22Rv1 (cell line): ENCODE measurements around the gene KNDC1.

ENCODE experiments used
- H3K27ac ChIP-seq: fragments of 450-650 bp; 2 replicates; pipeline ENCODE4 v1.5.1; 2017
- CTCF ChIP-seq: fragments of 450-650 bp; IDR thresholded peaks from 2 replicates; pipeline ENCODE4 v1.5.1; 2017; ENCODE audit warnings: mild to moderate bottlenecking
- ZFX ChIP-seq: fragments of 450-650 bp; IDR thresholded peaks from 2 replicates; pipeline ENCODE4 v1.6.1; 2017; ENCODE audit warnings: antibody characterized with exemption, borderline replicate concordance

Gene KNDC1

DNA sequence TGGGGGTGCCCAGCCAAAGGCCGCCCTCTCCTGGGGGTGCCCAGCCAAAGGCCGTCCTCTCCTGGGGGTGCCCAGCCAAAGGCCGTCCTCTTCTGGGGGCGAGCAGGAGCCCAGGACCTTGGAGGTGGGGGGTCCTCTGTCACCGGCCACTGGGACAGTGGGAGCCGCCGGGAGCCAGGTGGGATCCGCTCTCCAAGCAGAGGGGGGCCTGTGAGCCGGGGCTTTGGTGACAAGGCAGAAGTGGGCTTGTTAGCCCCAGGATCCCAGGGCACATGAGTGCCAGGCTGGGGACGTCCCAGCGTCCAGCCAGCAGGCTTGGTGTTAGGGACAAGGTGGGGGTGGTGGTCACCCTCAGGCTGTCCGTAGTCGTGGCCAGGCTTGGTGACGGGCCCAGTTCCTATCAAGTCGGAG, 40.6 kb downstream of the KNDC1 start:
- TF ChIP-seq ZFX, result no peak
- no peak for TF ChIP-seq CTCF

DNA sequence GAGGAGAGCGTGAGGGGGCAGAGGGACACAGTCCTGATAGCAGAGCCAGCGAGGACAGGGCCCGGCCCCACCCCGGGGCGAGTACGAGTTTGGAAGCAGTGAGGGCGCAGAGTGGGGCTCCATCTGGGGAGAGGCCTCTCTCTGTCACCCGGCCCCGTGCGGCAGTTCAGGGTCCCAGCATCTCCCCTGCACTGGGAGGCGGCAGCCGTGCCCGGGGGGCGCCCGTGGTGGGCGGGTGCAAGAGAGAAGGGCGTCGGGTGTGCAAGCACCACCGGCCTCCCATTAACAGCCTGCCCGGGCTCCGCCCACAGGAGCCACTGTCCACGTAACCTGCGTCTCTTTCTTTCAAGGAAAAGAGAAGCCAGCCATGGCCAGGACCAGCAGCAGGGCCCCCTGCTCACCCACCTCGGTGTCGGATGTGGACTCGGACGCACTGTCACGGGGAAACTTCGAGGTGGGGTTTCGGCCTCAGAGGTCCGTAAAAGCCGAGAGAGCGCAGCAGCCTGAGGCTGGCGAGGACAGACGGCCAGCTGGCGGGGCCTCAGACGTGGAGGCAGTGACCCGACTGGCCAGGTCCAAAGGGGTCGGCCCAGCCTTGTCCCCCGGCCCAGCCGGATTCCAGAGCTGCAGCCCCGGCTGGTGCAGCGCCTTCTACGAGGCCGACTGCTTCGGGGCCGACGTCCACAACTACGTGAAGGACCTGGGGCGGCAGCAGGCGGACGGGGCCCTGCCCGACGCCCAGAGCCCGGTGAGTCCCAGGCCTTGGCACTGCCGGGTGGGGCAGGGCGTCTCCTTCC, 41.3 kb downstream of the KNDC1 start:
- TF ChIP-seq CTCF (no peak), ZFX (no peak)
- H3K27ac ChIP-seq, result no peak overlapping the region

More for the DNA sequence above, 40.6 kb downstream of the KNDC1 start:
- no peak overlapping the region for H3K27ac ChIP-seq

DNA sequence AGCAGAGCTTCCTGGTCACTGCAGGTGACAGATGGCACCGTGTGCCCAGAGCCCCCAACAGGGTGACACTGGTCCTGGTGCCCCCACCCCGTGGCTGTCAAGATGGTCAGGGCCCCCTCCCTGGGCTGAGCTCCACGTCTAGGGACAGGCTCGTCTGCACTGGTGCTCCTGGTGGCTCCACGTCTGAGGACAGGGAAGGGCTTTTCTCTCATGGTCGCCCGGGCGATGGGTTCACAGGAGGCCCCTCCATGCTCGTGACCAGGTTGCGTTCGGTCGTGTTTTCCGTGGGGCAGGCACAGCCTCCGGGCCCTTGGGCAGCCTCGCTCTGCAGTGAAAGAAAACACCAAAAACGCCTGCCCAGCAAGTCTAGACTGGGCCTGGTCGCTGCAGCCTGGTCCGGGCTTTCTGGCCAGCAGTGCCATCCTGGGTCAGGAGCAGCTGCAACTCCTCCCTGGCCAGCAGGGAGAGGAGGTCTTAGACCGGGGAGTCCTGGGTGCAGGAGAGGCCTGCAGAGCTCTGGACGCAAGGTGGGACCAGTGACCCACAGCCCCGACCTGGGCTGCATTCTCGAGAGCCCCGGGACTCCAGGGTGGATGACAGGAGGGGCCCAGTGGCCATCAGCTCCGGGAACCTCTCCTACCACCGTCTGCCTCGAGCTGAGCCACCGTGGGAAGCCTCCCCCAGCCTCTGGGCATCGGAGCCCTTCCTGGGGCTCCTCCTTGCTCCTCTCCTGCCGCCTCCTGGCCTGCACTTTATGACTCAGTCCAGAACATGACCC, 42.1 kb downstream of the KNDC1 start:
- no peak overlapping the region for H3K27ac ChIP-seq
- TF ChIP-seq ZFX (no peak), CTCF (no peak)

DNA sequence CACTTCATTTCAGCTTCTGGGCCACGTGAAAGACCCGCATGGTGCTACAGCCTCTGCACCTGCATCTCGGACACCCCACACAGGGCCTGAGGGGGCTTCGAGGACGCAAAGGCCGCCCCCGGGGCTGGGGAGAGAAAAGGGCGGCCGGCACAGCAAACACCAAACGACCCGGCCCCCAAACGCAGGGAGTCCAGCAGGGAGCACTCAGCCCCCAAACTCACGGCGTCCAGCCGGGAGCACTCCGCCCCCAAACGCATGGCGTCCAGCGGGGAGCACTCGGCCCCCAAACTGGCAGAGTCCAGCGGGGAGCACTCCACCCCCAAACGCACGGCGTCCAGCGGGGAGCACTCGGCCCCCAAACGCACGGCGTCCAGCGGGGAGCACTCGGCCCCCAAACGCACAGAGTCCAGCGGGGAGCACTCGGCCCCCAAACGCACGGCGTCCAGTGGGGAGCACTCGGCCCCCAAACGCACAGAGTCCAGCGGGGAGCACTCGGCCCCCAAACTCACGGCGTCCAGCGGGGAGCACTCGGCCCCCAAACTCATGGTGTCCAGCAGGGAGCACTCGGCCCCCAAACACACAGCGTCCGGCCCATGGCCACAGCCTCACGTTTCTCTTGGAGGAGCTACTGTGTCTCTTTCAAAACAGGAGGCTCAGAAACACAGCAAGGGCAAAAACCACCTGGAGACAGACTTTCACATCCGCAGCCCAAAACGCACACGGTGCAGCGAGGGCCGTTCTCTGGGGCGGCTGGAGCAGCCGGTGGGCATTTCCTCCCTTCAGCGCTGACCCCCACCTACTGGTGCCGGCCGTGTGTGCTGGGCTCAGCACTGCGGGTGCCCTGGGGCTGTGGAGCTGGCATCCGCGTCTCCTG, 43.0 kb downstream of the KNDC1 start:
- no peak for TF ChIP-seq CTCF
- TF ChIP-seq ZFX, result no peak
- H3K27ac ChIP-seq, result no peak overlapping the region

DNA sequence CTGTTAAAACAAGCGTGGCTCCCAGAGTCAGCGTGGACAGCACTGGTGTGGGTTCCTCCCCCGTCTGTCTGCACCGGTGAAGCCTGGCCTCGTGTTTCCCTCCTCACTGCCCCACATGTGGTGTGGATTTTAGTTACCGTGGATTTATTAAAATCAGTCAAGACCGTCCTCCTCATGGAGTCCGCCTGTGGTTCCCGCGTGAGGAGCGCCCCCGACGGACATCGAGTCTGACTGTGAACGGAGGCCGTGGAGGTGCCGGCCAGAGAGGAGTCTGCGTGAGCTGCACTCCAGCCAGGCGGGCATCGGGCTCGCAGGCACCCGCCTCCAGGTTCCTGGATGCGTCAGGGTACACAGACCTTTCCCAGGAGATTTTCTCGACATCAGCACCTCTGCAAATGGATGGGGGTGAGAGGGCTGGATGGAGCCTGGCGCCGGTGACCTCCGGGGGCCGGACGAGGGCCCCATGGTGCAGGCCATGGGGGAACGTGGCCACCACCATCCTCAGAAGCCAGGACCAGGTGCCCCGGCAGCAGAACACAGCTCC, 43.7 kb downstream of the KNDC1 start:
- no peak overlapping the region for H3K27ac ChIP-seq
- TF ChIP-seq ZFX, result no peak
- no peak for TF ChIP-seq CTCF

DNA sequence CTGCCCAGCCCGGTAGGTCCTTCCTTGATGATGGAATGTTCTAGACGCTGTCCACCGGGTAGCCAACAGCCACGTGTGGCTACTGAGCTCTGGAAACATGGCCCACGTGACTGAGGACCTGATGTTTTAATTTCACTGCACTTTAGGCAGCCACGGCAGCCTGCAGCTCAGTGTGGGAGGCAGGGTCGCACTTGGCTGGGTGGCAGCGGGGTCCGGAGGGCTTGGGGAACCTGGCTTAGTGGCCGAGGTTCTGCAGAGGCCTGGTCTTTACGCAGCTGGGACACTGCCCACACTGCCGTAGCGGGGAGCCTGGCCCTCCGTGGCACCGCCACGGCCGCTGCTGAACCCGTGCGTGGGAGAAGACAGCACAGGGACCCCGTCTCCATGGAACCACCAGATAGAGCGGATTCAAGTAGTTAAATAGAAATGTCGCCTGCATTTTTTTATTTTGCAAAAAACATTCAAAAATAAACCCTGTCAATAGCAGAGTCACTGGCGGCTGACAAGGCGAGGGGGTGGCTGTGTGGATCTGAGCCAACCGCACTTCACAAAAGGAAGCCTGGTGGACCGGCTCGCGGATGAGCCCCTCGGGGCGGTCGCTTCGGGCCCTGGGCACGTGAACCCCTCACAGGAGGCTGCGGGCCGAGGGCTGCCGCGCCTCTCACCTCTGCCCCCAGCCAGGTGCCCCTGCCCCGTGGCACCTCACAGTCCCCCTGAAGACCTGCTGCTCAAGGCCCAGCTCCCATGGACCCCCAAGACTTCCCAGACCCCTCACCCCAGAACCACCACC, 44.4 kb downstream of the KNDC1 start:
- no peak overlapping the region for H3K27ac ChIP-seq
- TF ChIP-seq ZFX (no peak), CTCF (no peak)
